GM13977 (cell line): Measurements from ENCODE around the gene PTPRF.

Experiments used
- DNase-seq: peaks from one replicate; pipeline ENCODE4 v3.0.0; 2012; ENCODE audit warnings: low spot score
- in situ Hi-C: fragments of 300-500 bp; cut with MboI; formaldehyde crosslinking; loops from one replicate; pipeline ENCODE4 v1.12.0; 2022; ENCODE audit warnings: low sequenced_read_pairs, low pct_unique_long_range_greater_than_20kb, mixed read lengths, inconsistent platforms; ENCODE audit not compliant: unreplicated experiment
- TF ChIP-seq, protein P1 (sequence below): IDR thresholded peaks from 2 replicates; pipeline ENCODE4 v1.5.1; 2012; ENCODE audit warnings: mild to moderate bottlenecking, control low read depth; ENCODE audit not compliant: insufficient read depth; ENCODE audit errors: extremely low read depth, missing control alignments

Gene PTPRF

DNA sequence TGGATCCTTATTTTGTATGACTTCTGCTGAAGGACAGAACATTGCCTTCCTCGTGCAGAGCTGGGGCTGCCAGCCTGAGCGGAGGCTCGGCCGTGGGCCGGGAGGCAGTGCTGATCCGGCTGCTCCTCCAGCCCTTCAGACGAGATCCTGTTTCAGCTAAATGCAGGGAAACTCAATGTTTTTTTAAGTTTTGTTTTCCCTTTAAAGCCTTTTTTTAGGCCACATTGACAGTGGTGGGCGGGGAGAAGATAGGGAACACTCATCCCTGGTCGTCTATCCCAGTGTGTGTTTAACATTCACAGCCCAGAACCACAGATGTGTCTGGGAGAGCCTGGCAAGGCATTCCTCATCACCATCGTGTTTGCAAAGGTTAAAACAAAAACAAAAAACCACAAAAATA is 91.8 kb downstream of the PTPRF start:
- no peak for DNase-seq
- in situ Hi-C loops = no loop called here
- TF ChIP-seq, protein P1, sequence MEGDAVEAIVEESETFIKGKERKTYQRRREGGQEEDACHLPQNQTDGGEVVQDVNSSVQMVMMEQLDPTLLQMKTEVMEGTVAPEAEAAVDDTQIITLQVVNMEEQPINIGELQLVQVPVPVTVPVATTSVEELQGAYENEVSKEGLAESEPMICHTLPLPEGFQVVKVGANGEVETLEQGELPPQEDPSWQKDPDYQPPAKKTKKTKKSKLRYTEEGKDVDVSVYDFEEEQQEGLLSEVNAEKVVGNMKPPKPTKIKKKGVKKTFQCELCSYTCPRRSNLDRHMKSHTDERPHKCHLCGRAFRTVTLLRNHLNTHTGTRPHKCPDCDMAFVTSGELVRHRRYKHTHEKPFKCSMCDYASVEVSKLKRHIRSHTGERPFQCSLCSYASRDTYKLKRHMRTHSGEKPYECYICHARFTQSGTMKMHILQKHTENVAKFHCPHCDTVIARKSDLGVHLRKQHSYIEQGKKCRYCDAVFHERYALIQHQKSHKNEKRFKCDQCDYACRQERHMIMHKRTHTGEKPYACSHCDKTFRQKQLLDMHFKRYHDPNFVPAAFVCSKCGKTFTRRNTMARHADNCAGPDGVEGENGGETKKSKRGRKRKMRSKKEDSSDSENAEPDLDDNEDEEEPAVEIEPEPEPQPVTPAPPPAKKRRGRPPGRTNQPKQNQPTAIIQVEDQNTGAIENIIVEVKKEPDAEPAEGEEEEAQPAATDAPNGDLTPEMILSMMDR = no peak

- in situ Hi-C loops = no loop called here
- no peak for DNase-seq
- TF ChIP-seq, protein P1 = no peak
Measured at GRCh38 chr1:43622901-43623780, 92.5 kb downstream of the PTPRF start.

DNA sequence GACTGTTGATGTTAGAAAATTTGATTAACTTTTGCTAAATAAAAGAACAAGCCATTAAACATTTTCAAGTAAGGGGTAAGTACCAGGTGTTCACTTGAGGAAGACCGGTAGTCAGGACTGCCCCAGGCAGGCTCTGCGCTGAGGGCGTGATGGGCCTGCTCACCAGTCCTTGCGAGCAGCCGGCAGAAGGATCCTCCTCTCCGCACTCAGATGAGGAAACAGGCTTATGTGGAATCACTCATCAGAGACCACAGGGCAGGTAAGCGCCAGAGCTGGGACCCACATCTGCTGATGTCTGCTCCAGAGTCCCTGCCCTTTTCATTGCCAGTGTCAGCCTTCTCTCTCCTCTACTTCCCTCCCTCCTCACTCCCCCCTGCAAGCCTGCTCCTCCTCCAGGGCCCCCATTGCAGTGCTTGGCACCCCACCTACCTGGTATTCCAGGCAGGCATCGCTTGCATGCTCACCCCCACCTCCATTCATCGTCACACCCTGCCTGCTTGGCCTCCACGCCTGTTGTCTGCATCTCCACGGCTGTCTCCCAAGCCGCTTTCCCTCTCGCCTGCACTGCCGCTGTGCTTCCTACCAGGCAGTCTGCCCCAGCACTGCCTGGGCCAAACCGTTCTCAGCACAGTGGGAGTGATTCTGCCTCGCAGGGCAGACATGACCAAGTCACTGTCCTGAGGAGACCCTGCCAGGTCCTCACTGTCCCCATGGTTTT is 94.5 kb downstream of the PTPRF start:
- TF ChIP-seq, protein P1 = no peak
- in situ Hi-C loops = no loop called here
- DNase-seq = no peak

DNA sequence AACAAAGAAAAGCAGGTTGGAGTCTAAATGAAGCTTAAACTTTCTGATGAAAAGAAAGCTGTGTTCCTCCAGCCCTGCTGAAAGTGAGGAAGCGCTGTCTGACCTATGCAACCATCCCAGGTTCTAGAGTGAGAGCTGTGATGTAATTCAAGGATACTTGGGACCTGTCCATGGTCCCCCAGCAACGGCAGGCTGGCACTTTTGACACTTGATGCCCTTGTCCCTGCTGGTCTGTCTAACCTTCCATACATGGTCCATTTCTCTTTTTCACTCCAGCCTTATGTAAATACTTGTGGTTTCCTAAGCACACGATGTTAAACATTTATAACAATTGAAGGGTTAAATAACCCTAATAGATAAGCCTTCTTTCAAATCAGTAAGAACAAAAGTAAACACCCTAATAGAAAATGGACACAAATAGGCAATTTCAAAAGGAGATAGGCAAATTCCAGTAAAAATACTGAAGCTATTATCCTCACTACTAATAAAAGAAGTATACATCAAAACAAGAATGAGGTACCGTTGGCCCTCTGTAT is 101.5 kb downstream of the PTPRF start:
- no peak for DNase-seq
- TF ChIP-seq, protein P1 = no peak

GRCh38 chr1:43634721-43635120 is 104.0 kb downstream of the PTPRF start:
- TF ChIP-seq, protein P1 = no peak
- in situ Hi-C loops = no loop called here
- DNase-seq = no peak

More for the DNA sequence above, 101.5 kb downstream of the PTPRF start:
- in situ Hi-C loops = no loop called here

DNA sequence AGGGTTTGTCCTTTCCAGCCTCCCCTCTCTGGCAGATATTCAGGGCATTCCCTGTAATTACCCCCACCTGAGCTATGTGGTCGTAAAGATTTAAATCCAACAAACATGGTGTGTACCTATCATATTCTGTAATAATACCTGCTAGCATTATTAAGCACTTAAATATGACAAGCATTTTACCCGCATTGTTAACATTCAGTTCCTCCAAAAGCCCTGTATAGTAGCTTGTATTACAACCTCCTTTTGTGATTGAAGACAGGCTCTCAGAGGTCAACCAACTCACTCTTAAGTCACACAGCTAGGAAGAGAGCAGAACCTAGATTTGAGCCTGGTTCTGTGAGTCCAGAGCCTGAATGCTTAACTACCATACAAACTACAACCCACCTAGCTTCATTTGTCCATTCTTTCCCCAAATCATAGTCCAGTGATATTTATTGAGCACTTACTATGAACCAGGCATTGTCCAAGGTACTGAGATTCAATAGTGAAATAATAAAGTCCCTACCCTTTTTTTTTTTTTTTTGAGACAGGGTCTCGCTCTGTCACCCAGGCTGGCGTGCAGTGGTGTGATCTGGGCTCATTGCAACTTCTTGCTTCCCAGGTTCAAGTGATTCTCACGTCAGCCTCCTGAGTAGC is 105.4 kb downstream of the PTPRF start:
- in situ Hi-C loops = no loop called here
- TF ChIP-seq, protein P1 = no peak
- no peak for DNase-seq
